HL-60 (cell line): ENCODE data around the gene GNG11.

Source experiments
- DNase-seq, 2 experiments: peaks; one replicate each; pipeline ENCODE4 v3.0.0-alpha.2; 2010 to 2020; ENCODE audit warnings: low read depth in 1 of 2, low spot score in 1 of 2
- H3K27ac ChIP-seq: fragments of 250-450 bp; sonication (Bioruptor Pico); replicated peaks from 2 replicates; pipeline ENCODE4 v1.5.1; 2020; ENCODE audit warnings: mild to moderate bottlenecking, moderate library complexity
- H3K27me3 ChIP-seq: fragments of 250-450 bp; sonication (Bioruptor Pico); 2 replicates; pipeline ENCODE4 v1.5.1; 2021; ENCODE audit warnings: mild to moderate bottlenecking, moderate library complexity; ENCODE audit not compliant: insufficient read depth, poor library complexity, severe bottlenecking
- H3K4me3 ChIP-seq: replicated peaks from 2 replicates; pipeline ENCODE4 v1.5.1; 2011; ENCODE audit warnings: mild to moderate bottlenecking, control low read depth, low read length; ENCODE audit not compliant: insufficient read depth
- CTCF ChIP-seq: IDR thresholded peaks from one replicate; pipeline ENCODE4 v1.5.1; 2011; ENCODE audit warnings: low read length, control low read depth, inconsistent platforms; ENCODE audit not compliant: insufficient read depth
- GABPA ChIP-seq: IDR thresholded peaks from 2 replicates; pipeline ENCODE4 v1.6.1; 2012; ENCODE audit warnings: low read depth
- POLR2AphosphoS5 ChIP-seq: IDR thresholded peaks from 2 replicates; pipeline ENCODE4 v1.6.1; 2012; ENCODE audit warnings: low read depth
- REST ChIP-seq: IDR thresholded peaks from 2 replicates; pipeline ENCODE4 v1.6.1; 2012; ENCODE audit warnings: low read depth; ENCODE audit not compliant: insufficient replicate concordance
- SPI1 ChIP-seq: IDR thresholded peaks from 2 replicates; pipeline ENCODE4 v1.6.1; 2012; ENCODE audit warnings: low read depth, mild to moderate bottlenecking, borderline replicate concordance

GNG11 gene

GRCh38 chr7:93941945-93942344 is 20.4 kb downstream of the GNG11 start:
- TF ChIP-seq GABPA, result no peak
- TF ChIP-seq SPI1, result no peak
- TF ChIP-seq CTCF, result no peak
- TF ChIP-seq POLR2AphosphoS5, result no peak
- TF ChIP-seq REST, result no peak
- no peak overlapping the region for H3K4me3 ChIP-seq
- no peak for DNase-seq
- no peak overlapping the region for H3K27ac ChIP-seq
- peaks cover 2% of the 10 kb centered on the region for H3K27me3 ChIP-seq

GRCh38 chr7:93943816-93944540 is 22.4 kb downstream of the GNG11 start:
- DNase-seq, result no peak

More at GRCh38 chr7:93943816-93944540, 22.4 kb downstream of the GNG11 start:
- no peak for TF ChIP-seq REST
- TF ChIP-seq SPI1, result no peak
- TF ChIP-seq GABPA, result no peak
- no peak for TF ChIP-seq CTCF
- TF ChIP-seq POLR2AphosphoS5, result no peak
- Histone ChIP-seq H3K27ac (no peak overlapping the region), H3K27me3 (peaks cover 2% of the 10 kb centered on the region), H3K4me3 (no peak overlapping the region)
